HG03571 (cell line): ENCODE data around the gene PON2.
"Not testable (repeated sequence)": the region's sequence is repeated elsewhere in the genome, so short reads cannot be mapped to it uniquely, and the experiment has no call there.

Experiments
- ATAC-seq: cut with Tn5 transposase; IDR thresholded peaks from one replicate; pipeline ENCODE4 v1.9.1; 2021; ENCODE audit not compliant: unreplicated experiment

PON2 gene

GRCh38 chr7:95434557-95435421, at the start of gene PON2:
Gene PON2, minus strand, starts transcription at chr7:95435028. Its CDS starts 77 bp downstream, at chr7:95434951.
- ATAC-seq = peak; percentile 98

DNA sequence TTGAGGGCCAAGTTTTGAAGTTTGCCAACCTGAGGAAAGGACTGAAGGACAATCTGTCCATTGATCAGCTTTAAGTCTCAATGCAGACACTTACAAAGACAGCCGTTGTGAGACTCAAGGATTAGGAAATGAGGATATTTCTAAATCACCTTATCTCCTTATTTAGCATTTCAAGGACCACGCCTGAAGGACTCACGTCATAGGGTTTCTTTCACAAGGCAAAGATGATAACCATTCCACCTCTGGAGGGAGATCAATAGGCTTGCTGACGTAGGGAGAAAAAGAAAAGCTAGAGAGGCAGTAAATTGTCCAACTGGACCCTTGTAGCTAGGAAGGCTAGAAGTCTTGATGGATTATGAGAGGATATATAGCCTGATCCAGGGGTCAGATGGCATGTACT, 47.6 kb upstream of the PON2 start:
- ATAC-seq = no peak

DNA sequence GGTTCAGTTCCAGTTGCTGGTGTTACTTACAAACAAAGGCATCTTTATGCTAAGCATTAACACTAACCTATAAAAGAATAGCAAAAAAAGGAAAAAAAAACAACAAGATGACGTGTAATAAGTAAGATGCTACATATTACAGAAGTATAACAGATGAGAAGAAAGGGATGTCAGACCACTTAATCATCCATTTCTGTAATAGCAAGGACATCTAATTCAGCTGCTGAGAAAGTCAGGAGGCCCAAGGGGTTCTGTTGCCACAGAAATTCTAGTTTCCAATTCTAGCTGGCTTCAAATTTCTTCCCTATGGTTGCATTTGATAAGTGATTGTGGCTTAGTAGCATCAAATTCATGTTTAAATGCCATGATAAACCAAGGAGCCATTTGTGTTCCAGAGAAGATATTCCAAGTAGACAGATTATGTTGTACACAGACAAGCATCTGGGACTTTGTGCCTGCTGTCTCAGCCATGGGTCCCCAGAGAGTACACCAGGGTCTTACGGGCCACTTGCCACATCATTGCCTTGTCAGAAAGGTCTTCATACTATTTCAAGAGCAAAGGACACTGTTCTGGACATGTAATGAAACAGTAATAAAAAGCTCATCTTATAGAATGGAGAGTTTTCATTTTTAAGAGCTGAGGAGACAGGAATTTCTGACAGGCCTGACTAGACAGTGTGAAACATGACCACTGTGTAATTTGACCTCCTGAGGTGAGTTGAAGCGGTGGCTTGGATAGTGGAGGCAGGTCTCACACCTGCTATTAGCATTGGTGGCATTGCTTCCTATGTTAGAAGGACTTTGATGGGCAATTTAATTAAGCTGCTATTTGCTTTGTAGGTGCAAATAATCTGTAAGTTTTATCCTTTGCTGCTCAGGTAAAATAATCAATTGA, 46.7 kb upstream of the PON2 start:
- ATAC-seq = no peak

DNA sequence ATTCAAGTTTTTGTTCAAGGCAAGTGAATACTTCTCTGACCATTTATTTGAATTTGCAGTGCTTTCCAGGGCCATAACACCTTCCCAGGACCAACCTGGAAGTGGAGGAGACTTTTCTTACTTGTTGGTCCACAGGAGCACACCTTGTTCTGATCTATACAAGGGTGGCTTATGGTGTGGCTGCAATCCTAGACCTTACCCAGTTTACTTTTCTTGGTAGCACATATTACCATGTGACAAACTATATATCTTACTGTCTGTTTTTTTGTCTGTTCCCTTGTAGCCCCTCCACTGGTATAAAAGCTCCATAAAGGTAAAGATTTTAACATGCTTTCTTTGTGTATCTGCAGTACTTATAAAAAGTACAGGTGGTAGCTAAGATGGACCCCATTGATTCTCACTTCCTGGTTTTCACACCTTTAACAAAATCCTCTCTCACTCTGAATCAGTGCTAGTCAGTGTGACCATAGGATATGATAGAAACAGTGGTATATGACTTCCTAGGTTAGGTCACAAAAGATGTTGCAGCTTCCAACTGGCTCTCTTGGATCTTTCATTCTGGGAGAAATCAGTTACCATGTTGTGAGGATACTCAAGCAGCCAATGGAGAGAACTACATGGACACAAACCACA, 45.3 kb upstream of the PON2 start:
- ATAC-seq = peak; percentile 77

DNA sequence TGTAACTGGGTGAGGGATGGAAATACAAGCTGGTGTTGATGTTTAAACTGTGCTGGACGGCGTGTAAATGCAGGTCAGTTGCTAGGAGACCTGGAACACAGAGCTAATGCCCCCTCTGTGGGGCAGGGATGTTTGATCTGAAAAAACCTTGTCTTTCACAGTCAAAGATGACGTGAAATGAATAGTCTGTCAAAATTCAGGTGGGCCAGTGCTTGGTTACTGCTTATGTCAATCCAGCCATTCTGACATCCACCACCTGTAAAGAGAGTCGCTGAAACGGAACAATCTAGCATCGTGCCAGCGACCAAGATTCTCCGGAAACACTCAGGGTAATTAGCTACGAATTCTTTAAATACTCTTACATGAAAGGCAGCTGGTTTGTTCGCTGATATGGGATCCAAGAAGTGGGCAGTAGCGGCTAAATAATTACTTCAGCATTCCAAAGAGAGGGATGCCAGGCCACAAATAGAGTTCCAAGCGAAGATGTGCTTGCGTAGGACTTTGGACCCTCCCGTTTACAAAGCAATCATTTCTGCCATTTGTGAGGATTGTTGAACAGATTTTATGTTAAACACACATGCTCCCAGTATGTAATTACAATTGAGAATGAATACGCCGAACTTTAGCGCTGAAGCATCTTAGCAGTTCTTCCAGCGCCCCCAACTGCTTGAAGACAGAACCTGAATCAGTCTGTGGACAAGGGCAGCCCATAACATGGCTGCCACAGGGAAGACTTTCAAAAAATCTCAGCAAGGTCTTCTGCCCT, 43.6 kb upstream of the PON2 start:
- no peak for ATAC-seq

- ATAC-seq = peak; percentile 56
Measured at GRCh38 chr7:95476904-95477594, 42.2 kb upstream of the PON2 start.

DNA sequence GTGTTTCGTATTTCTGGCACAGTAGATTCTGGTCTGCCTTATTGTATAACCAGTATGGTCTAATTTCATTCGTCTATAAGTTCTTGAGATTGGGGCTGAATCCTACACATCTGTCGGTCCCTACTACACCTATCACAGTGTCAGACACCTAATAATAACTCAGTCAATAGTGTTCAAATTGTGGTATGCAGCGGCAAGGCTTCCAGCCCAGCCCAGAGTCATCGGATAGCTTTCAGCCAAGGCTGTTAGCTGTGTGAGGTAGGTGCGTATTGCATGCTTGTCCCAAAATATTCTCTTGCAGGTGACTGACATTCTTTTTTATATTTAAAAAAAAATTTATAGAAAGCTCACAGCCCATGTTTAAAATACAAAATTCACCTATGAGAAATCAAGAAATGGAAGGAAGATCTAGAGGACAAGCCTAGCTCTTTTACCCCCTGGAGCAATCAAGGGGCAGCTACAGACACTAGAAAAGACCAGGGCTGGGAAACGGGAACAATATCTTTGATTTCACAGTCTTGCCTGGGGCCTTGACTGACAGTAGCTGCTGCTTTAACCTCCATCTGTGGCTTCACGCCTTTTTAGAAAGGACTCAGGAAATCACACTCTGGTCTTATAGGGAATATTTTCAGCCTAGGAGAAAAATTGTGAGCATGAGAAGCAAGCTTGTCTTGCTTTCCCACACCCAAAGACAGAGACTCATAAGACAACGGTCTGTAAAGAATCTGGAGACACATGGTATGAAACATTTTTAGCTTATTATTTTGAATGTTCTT, 41.4 kb upstream of the PON2 start:
- ATAC-seq = no peak

DNA sequence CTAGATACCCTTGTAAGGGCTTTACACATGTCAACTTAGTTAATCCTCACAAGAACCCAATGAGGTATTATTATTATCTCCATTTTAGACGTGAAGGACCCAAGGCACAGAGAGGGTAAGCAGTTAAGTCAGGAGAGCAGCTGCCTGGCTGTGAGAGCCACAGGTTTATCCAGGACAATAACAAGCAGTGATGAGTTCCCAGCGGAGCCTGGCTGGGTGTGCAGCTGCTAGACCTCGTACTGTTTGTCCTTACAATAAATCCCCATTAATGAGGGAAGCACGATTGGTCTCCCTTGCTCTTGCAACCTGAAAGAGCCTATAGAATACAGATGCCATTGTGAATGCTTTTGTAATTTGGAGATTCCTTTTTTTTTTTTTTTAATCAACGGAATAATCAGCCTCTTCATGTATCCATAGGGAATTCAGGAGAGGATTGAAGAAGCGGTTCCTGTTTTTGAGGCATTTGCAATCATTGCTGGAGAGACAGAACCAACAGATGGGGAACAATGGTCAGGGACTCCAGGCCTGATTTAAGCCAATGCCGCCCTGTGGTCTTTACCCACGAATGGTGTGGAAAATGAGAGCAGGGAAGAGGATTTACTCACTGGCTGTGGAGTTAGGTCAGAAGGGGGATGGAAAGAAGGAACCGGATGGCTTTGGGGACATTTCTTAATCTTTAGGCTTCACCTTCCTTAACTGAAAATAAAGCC, 38.6 kb upstream of the PON2 start:
- no peak for ATAC-seq

- no peak for ATAC-seq
Measured at GRCh38 chr7:95472581-95473161, 37.8 kb upstream of the PON2 start.

DNA sequence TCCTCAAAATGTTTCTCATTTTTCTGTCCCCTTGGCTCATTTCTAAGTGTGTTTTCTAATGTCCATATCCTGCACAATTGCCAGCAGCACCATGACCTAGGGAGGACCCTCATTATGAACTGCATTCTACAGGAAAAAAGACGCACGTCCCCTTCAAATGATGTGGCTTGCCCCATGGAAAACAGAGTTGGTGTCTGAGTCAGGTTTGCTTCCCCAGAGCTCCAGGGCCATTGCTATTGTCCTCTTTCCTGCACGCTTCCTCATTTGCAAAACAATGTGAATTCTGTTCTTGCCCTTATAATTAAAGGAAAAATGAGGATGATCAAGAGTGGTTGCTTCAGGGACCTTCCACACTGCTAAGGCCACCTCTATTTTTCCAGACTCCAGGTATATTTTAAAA, 36.2 kb upstream of the PON2 start:
- no peak for ATAC-seq

GRCh38 chr7:95470452-95470851, 35.6 kb upstream of the PON2 start:
- peak; percentile 98 for ATAC-seq

DNA sequence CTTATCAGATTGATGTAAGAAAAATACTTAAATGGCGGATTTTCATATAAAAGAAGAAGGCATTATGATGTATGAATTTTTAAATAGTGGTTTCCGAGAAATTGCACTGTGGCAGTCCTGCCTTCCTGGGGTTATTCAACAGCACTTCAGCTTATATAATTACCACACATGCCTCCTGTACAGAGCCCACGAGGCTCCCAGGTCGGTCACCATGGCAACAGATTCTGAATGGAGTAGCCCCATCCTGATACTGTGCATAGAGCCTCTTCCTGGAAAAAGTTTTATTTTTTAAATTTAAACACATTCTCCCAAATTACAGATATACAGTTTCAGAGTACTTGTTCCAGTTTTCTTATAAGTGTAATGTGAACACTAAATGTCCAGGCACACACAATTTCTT, 35.0 kb upstream of the PON2 start:
- ATAC-seq = no peak

GRCh38 chr7:95469187-95469586, 34.4 kb upstream of the PON2 start:
- ATAC-seq = no peak

GRCh38 chr7:95467912-95468607, 33.2 kb upstream of the PON2 start:
- no peak for ATAC-seq

DNA sequence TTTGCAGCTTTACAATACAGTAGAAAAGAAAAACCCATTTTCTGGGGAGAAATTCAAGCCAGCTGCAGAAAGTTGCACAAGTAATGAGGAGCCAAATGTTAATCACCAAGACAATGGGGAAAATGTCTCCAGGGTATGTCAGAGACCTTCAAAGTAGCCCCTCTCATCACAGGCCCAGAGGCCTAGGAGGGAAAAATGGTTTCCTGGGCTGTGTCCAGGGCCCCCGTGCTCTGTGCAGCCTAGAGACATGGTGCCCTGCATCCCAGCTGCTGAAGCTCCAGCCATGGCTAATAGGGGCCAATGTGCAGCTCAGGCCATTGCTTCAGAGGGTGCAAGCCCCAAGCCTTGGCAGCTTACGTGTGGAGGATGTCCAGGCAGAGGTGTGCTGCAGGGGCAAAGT, 25.8 kb upstream of the PON2 start:
- ATAC-seq = not testable (repeated sequence)

GRCh38 chr7:95457947-95458346, 23.1 kb upstream of the PON2 start:
- no peak for ATAC-seq

DNA sequence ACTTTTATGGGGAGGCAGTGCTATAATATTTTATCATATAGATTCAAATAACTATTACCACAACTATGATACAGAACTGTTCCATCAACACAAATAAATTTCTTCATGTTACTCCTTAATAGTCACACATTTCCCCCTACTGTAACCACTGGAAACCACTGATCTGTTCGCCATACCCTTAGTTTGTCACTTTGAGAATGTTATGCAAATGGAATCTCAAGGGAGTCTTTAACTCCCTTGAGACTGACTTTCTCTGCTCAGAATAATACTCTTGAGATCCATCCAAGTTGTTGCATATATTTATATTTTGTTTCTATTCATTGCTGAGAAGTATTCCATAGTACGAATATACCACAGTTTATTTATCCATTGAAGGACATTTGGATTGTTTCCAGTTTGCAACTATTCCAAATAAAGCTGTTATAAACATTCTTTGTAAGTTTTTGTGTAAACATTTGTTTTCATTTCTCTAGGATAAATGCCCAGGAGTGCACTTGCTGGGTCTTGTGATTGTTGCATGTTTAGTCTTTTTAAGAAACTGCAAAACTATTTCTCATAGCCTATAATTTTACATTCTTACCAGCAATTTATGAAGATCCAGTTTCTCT, 19.7 kb upstream of the PON2 start:
- no peak for ATAC-seq
